Choroid plexus epithelial cell (primary cell): ENCODE data around the gene TIMD4.
"Not testable (repeated sequence)": the region's sequence is repeated elsewhere in the genome, so short reads cannot be mapped to it uniquely, and the experiment has no call there.

Experiments
- DNase-seq: peaks from one replicate; pipeline ENCODE4 v3.0.0-alpha.2; 2010; ENCODE audit warnings: low read depth
- H3K4me3 ChIP-seq: 2 replicates; pipeline ENCODE4 v1.5.1; 2011; ENCODE audit warnings: low read depth, mild to moderate bottlenecking, control low read depth, low read length, moderate library complexity
- CTCF ChIP-seq: conservative IDR thresholded peaks from 2 replicates; pipeline ENCODE4 v1.5.1; 2011; ENCODE audit warnings: low read depth, mild to moderate bottlenecking, control low read depth, inconsistent platforms, low read length, moderate library complexity

The TIMD4 gene

GRCh38 chr5:156947925-156948324, 15.1 kb downstream of the TIMD4 start:
- no peak for DNase-seq
- TF ChIP-seq CTCF: no peak
- H3K4me3 ChIP-seq: no peak overlapping the region

- DNase-seq: no peak
- H3K4me3 ChIP-seq: no peak overlapping the region
- no peak for TF ChIP-seq CTCF
Measured at GRCh38 chr5:156942064-156942463, 21.0 kb downstream of the TIMD4 start.

- H3K4me3 ChIP-seq, DNase-seq: not testable (repeated sequence)
Measured at GRCh38 chr5:156940462-156940861, 22.6 kb downstream of the TIMD4 start.

GRCh38 chr5:156936972-156937371, 26.1 kb downstream of the TIMD4 start:
- no peak for TF ChIP-seq CTCF
- no peak for DNase-seq
- H3K4me3 ChIP-seq: no peak overlapping the region

- TF ChIP-seq CTCF: no peak
- no peak for DNase-seq
- H3K4me3 ChIP-seq: no peak overlapping the region
Measured at GRCh38 chr5:156934450-156935211, 28.4 kb downstream of the TIMD4 start.

- no peak overlapping the region for H3K4me3 ChIP-seq
- DNase-seq: no peak
- TF ChIP-seq CTCF: no peak
Measured at GRCh38 chr5:156929366-156929948, 33.6 kb downstream of the TIMD4 start.

- no peak for DNase-seq
- TF ChIP-seq CTCF: no peak
- no peak overlapping the region for H3K4me3 ChIP-seq
Measured at GRCh38 chr5:156927545-156927944, 35.5 kb downstream of the TIMD4 start.

GRCh38 chr5:156925767-156926166, 37.3 kb downstream of the TIMD4 start:
- not testable (repeated sequence) for DNase-seq

More at GRCh38 chr5:156925767-156926166, 37.3 kb downstream of the TIMD4 start:
- H3K4me3 ChIP-seq: not testable (repeated sequence)
